ENCODE data around the gene ATP9B.

GRCh38 chr18:79058007-79058406, 11.2 kb upstream of the ATP9B start:
- TF ChIP-seq LARP7 (IDR thresholded peaks at IDR 0.05) (no peak), ZNF274 (IDR thresholded peaks at IDR 0.05; ENCODE audit: insufficient read depth, insufficient read length) (no peak), CTCF (IDR thresholded peaks at IDR 0.05 in 2 of 3, conservative IDR thresholded peaks at IDR 0.05 in 1 of 3; ENCODE audit: control insufficient read depth in 2 of 3, extremely low read depth in 1 of 3, insufficient read depth in 1 of 3, low read depth in 3 of 3, low read length in 3 of 3) (no peak), ZBTB11 (CRISPR knock-in tag; IDR thresholded peaks at IDR 0.05) (no peak), EZH2 (IDR thresholded peaks at IDR 0.05; ENCODE audit: borderline replicate concordance, control insufficient read depth, low read depth, low read length) (no peak), POLR2A (IDR thresholded peaks at IDR 0.05; ENCODE audit: low read depth, low read length) (no peak), CBFB (IDR thresholded peaks at IDR 0.05; ENCODE audit: low read depth) (no peak), ATF2 (IDR thresholded peaks at IDR 0.05; ENCODE audit: low read length) (no peak), ZBTB40 (IDR thresholded peaks at IDR 0.05; ENCODE audit: borderline replicate concordance) (no peak), CEBPB (IDR thresholded peaks at IDR 0.05; ENCODE audit: borderline replicate concordance in 1 of 2, low read depth in 2 of 2, low read length in 2 of 2) (no peak), NR2F1 (conservative IDR thresholded peaks at IDR 0.05) (no peak; the same call in 1 of the 2 replicates), JUND (IDR thresholded peaks at IDR 0.05; ENCODE audit: low read depth, low read length) (no peak)
